DMS153 treated with DMSO at 0.1 percent for 48 hours (cell line): ENCODE results near the gene REC114.
"Not testable (repeated sequence)": the region's sequence is repeated elsewhere in the genome, so short reads cannot be mapped to it uniquely, and the experiment has no call there.

Experiments
- DNase-seq: peaks from one replicate; lab custom pipeline; 2025; ENCODE audit not compliant: unreplicated experiment; lab: John Stamatoyannopoulos, UW

REC114 gene

GRCh38 chr15:73522011-73522410 lies 79.0 kb downstream of the REC114 start:
- DNase-seq = no peak

GRCh38 chr15:73524919-73525318 lies 82.0 kb downstream of the REC114 start:
- DNase-seq = no peak

GRCh38 chr15:73527598-73527997 lies 84.6 kb downstream of the REC114 start:
- DNase-seq = no peak

- no peak for DNase-seq
These were observed 87.7 kb downstream of the REC114 start for GRCh38 chr15:73530649-73531048.

GRCh38 chr15:73538123-73538522 lies 95.2 kb downstream of the REC114 start:
- no peak for DNase-seq

GRCh38 chr15:73538563-73539211 lies 95.7 kb downstream of the REC114 start:
- no peak for DNase-seq

GRCh38 chr15:73539212-73540128 lies 96.5 kb downstream of the REC114 start:
- DNase-seq = no peak

GRCh38 chr15:73540161-73540560 lies 97.2 kb downstream of the REC114 start:
- DNase-seq = no peak

- DNase-seq = no peak
These were observed 98.5 kb downstream of the REC114 start for GRCh38 chr15:73541479-73541878.

- not testable (repeated sequence) for DNase-seq
These were observed 106.0 kb downstream of the REC114 start for GRCh38 chr15:73548925-73549324.

GRCh38 chr15:73550190-73550589 lies 107.2 kb downstream of the REC114 start:
- DNase-seq = no peak

- no peak for DNase-seq
These were observed 112.1 kb downstream of the REC114 start for GRCh38 chr15:73555080-73555479.

GRCh38 chr15:73558529-73558928 lies 115.6 kb downstream of the REC114 start:
- DNase-seq = no peak

GRCh38 chr15:73560501-73561117 lies 117.6 kb downstream of the REC114 start:
- peak; percentile 2 for DNase-seq

- no peak for DNase-seq
These were observed 121.3 kb downstream of the REC114 start for GRCh38 chr15:73564255-73564654.

GRCh38 chr15:73567020-73567419 lies 124.1 kb downstream of the REC114 start:
- DNase-seq = no peak

- DNase-seq = no peak
These were observed 125.8 kb downstream of the REC114 start for GRCh38 chr15:73568564-73569280.

GRCh38 chr15:73569361-73569760 lies 126.4 kb downstream of the REC114 start:
- DNase-seq = no peak

- DNase-seq = no peak
These were observed 127.5 kb downstream of the REC114 start for GRCh38 chr15:73570355-73571032.

GRCh38 chr15:73571346-73571745 lies 128.4 kb downstream of the REC114 start:
- DNase-seq = no peak

- no peak for DNase-seq
These were observed 129.3 kb downstream of the REC114 start for GRCh38 chr15:73572296-73572695.
